ENCODE measurements around the gene INSR. TPM values are rescaled to one million over a fixed set of nuclear protein-coding genes. Genes with fewer than 3 reads are reported as not detected.

Gene INSR
- total RNA-seq, 1 donor from 2014 or later = 23.9 TPM

- no peak overlapping the region for H3K4me3 Mint-ChIP-seq (ENCODE audit: unreplicated experiment)
- no peak for TF ChIP-seq CTCF (IDR thresholded peaks at IDR 0.05; ENCODE audit: partially characterized antibody, unreplicated experiment)
- no peaks in the 10 kb centered on the region for H3K4me1 Mint-ChIP-seq (ENCODE audit: low read depth, unreplicated experiment)
- peaks cover 15% of the 10 kb centered on the region for H3K36me3 Mint-ChIP-seq (ENCODE audit: unreplicated experiment)
- no peak for DNase-seq
- H3K27ac Mint-ChIP-seq (ENCODE audit: unreplicated experiment) = no peak overlapping the region
- H3K9me3 Mint-ChIP-seq (ENCODE audit: unreplicated experiment) = peaks cover 11% of the 10 kb centered on the region
- H3K27me3 Mint-ChIP-seq (ENCODE audit: unreplicated experiment) = no peaks in the 10 kb centered on the region
Observed at GRCh38 chr19:7263521-7263920, 30.7 kb downstream of the INSR start.

GRCh38 chr19:7263066-7263465, 31.1 kb downstream of the INSR start:
- TF ChIP-seq CTCF (IDR thresholded peaks at IDR 0.05; ENCODE audit: partially characterized antibody, unreplicated experiment) = no peak
- Mint-ChIP-seq H3K27me3 (ENCODE audit: unreplicated experiment) (no peaks in the 10 kb centered on the region), H3K27ac (ENCODE audit: unreplicated experiment) (no peak overlapping the region), H3K4me3 (ENCODE audit: unreplicated experiment) (no peak overlapping the region), H3K9me3 (ENCODE audit: unreplicated experiment) (peaks cover 11% of the 10 kb centered on the region), H3K36me3 (ENCODE audit: unreplicated experiment) (peaks cover 15% of the 10 kb centered on the region), H3K4me1 (ENCODE audit: low read depth, unreplicated experiment) (no peaks in the 10 kb centered on the region)
- DNase-seq = no peak

- peaks cover 11% of the 10 kb centered on the region for H3K9me3 Mint-ChIP-seq (ENCODE audit: unreplicated experiment)
- TF ChIP-seq CTCF (IDR thresholded peaks at IDR 0.05; ENCODE audit: partially characterized antibody, unreplicated experiment) = no peak
- no peaks in the 10 kb centered on the region for H3K4me1 Mint-ChIP-seq (ENCODE audit: low read depth, unreplicated experiment)
- no peak overlapping the region for H3K27ac Mint-ChIP-seq (ENCODE audit: unreplicated experiment)
- H3K36me3 Mint-ChIP-seq (ENCODE audit: unreplicated experiment) = peaks cover 10% of the 10 kb centered on the region
- no peak for DNase-seq
- no peak overlapping the region for H3K4me3 Mint-ChIP-seq (ENCODE audit: unreplicated experiment)
- H3K27me3 Mint-ChIP-seq (ENCODE audit: unreplicated experiment) = no peaks in the 10 kb centered on the region
Observed at GRCh38 chr19:7262470-7262869, 31.7 kb downstream of the INSR start.

- DNase-seq = no peak
- TF ChIP-seq CTCF (IDR thresholded peaks at IDR 0.05; ENCODE audit: partially characterized antibody, unreplicated experiment) = no peak
- peaks cover 5% of the 10 kb centered on the region for H3K9me3 Mint-ChIP-seq (ENCODE audit: unreplicated experiment)
- H3K36me3 Mint-ChIP-seq (ENCODE audit: unreplicated experiment) = no peaks in the 10 kb centered on the region
- no peaks in the 10 kb centered on the region for H3K27me3 Mint-ChIP-seq (ENCODE audit: unreplicated experiment)
- no peak overlapping the region for H3K27ac Mint-ChIP-seq (ENCODE audit: unreplicated experiment)
- H3K4me3 Mint-ChIP-seq (ENCODE audit: unreplicated experiment) = no peak overlapping the region
- no peaks in the 10 kb centered on the region for H3K4me1 Mint-ChIP-seq (ENCODE audit: low read depth, unreplicated experiment)
Observed at GRCh38 chr19:7260161-7260560, 34.1 kb downstream of the INSR start.

GRCh38 chr19:7258840-7259395, 35.3 kb downstream of the INSR start:
- Mint-ChIP-seq H3K27ac (ENCODE audit: unreplicated experiment) (no peak overlapping the region), H3K36me3 (ENCODE audit: unreplicated experiment) (no peaks in the 10 kb centered on the region), H3K9me3 (ENCODE audit: unreplicated experiment) (no peaks in the 10 kb centered on the region), H3K4me3 (ENCODE audit: unreplicated experiment) (no peak overlapping the region), H3K4me1 (ENCODE audit: low read depth, unreplicated experiment) (no peaks in the 10 kb centered on the region), H3K27me3 (ENCODE audit: unreplicated experiment) (peaks cover 2% of the 10 kb centered on the region)
- no peak for DNase-seq
- TF ChIP-seq CTCF (IDR thresholded peaks at IDR 0.05; ENCODE audit: partially characterized antibody, unreplicated experiment) = no peak
